Activated gamma-delta T cell treated with Interleukin-2 at 50 U/mL for 16 hours (primary cell): ENCODE measurements around the gene SRGN.
"Not testable (repeated sequence)": the region's sequence is repeated elsewhere in the genome, so short reads cannot be mapped to it uniquely, and the experiment has no call there.

Source experiments
- DNase-seq: peaks from one replicate; pipeline ENCODE4 v3.0.0-alpha.2; 2020

The SRGN gene

GRCh38 chr10:69091143-69091651 lies 3.3 kb downstream of the SRGN start:
- DNase-seq = no peak

- peak; percentile 84 for DNase-seq
Measured at GRCh38 chr10:69092959-69093850, 5.3 kb downstream of the SRGN start.

- no peak for DNase-seq
Measured at GRCh38 chr10:69093933-69094332, 6.0 kb downstream of the SRGN start.

- no peak for DNase-seq
Measured at GRCh38 chr10:69096045-69096444, 8.1 kb downstream of the SRGN start.

GRCh38 chr10:69097729-69098128 lies 9.8 kb downstream of the SRGN start:
- no peak for DNase-seq

- DNase-seq = no peak
Measured at GRCh38 chr10:69100136-69100872, 12.4 kb downstream of the SRGN start.

- DNase-seq = peak; percentile 32
Measured at GRCh38 chr10:69101451-69102095, 13.7 kb downstream of the SRGN start.

- DNase-seq = no peak
Measured at GRCh38 chr10:69102440-69102839, 14.5 kb downstream of the SRGN start.

GRCh38 chr10:69103784-69104183 lies 15.9 kb downstream of the SRGN start:
- DNase-seq = no peak

- no peak for DNase-seq
Measured at GRCh38 chr10:69104994-69105790, 17.3 kb downstream of the SRGN start.

- no peak for DNase-seq
Measured at GRCh38 chr10:69107176-69107490, 19.2 kb downstream of the SRGN start.

GRCh38 chr10:69107699-69108098 lies 19.8 kb downstream of the SRGN start:
- DNase-seq = no peak

- DNase-seq = no peak
Measured at GRCh38 chr10:69119896-69120295, 32.0 kb downstream of the SRGN start.

GRCh38 chr10:69123306-69123746 lies 35.4 kb downstream of the SRGN start:
- DNase-seq = no peak

- peak; percentile 98 for DNase-seq
Measured at GRCh38 chr10:69123747-69124562, 36.1 kb downstream of the SRGN start, which contains the start of gene VPS26A. Gene VPS26A (plus strand): TSS chr10:69124178. CDS start chr10:69124278, 100 bp downstream.

GRCh38 chr10:69124563-69125268 lies 36.8 kb downstream of the SRGN start:
- DNase-seq = peak; percentile 47

GRCh38 chr10:69125554-69125953 lies 37.7 kb downstream of the SRGN start:
- DNase-seq = no peak

GRCh38 chr10:69130251-69130650 lies 42.3 kb downstream of the SRGN start:
- DNase-seq = no peak

- DNase-seq = no peak
Measured at GRCh38 chr10:69139961-69140360, 52.1 kb downstream of the SRGN start.

GRCh38 chr10:69141304-69141703 lies 53.4 kb downstream of the SRGN start:
- DNase-seq = no peak

GRCh38 chr10:69142074-69142473 lies 54.2 kb downstream of the SRGN start:
- not testable (repeated sequence) for DNase-seq
